Measurements from ENCODE around the gene PRAMEF20. TPM values are rescaled to one million over a fixed set of nuclear protein-coding genes. Genes with fewer than 3 reads are reported as not detected.
"Not testable (repeated sequence)": the region's sequence is repeated elsewhere in the genome, so short reads cannot be mapped to it uniquely, and the experiment has no call there.

The PRAMEF20 gene
- total and polyA plus RNA-seq, 2 donors (not counting 3 experiments of a cell fraction or from before 2014, with no cell fraction given), result not detected

- POLR2A ChIA-PET; H3K9me1 ChIP-seq (replicated peaks; ENCODE audit: control insufficient read depth, extremely low read depth, insufficient read depth, low read length); H2AFZ ChIP-seq (ENCODE audit: low read depth, low read length); H3K79me2 ChIP-seq (ENCODE audit: control insufficient read depth, insufficient read depth, low read length); H3K4me1 ChIP-seq (ENCODE audit: control insufficient read depth, extremely low read depth, insufficient read depth, low read length); CTCF ChIA-PET; H3K4me3 ChIP-seq (replicated peaks in 1 of 3; ENCODE audit: insufficient read depth in 1 of 3, low read depth in 1 of 3, low read length in 3 of 3); H4K20me1 ChIP-seq (replicated peaks; ENCODE audit: control insufficient read depth, extremely low read depth, insufficient read depth, low read length); H3K9ac ChIP-seq (replicated peaks; ENCODE audit: extremely low read depth, insufficient read depth, low read length); DNase-seq (ENCODE audit: low read depth, low spot score); intact Hi-C loops (cut with micrococcal nuclease); H3K4me2 ChIP-seq (ENCODE audit: insufficient read depth, low read length); FAIRE-seq; H3K9me3 ChIP-seq (replicated peaks; ENCODE audit: control insufficient read depth, insufficient read depth, low read length); H3K36me3 ChIP-seq (ENCODE audit: control insufficient read depth in 2 of 2, extremely low read depth in 1 of 2, insufficient read depth in 2 of 2, low read length in 2 of 2); dilution Hi-C loops (cut with MboI; ENCODE audit: extremely low pct_ligation_motif_present, low sequenced_read_pairs); H3K27me3 ChIP-seq (ENCODE audit: control insufficient read depth in 2 of 2, insufficient read depth in 2 of 2, low read length in 2 of 2); H3K27ac ChIP-seq (ENCODE audit: insufficient read depth, low read depth, low read length); BruUV-seq (replicated peaks): not testable (repeated sequence)
Observed at GRCh38 chr1:13368544-13368943, 41.7 kb upstream of the PRAMEF20 start.

GRCh38 chr1:13378983-13379382 is 31.3 kb upstream of the PRAMEF20 start:
- POLR2A ChIA-PET; H3K9me1 ChIP-seq (replicated peaks; ENCODE audit: control insufficient read depth, extremely low read depth, insufficient read depth, low read length); BruUV-seq (replicated peaks); H3K4me2 ChIP-seq (ENCODE audit: insufficient read depth, low read length); DNase-seq (ENCODE audit: low read depth, low spot score); H3K9ac ChIP-seq (replicated peaks; ENCODE audit: extremely low read depth, insufficient read depth, low read length); H3K4me3 ChIP-seq (replicated peaks in 1 of 3; ENCODE audit: insufficient read depth in 1 of 3, low read depth in 1 of 3, low read length in 3 of 3); H3K27me3 ChIP-seq (ENCODE audit: control insufficient read depth in 2 of 2, insufficient read depth in 2 of 2, low read length in 2 of 2); H3K79me2 ChIP-seq (ENCODE audit: control insufficient read depth, insufficient read depth, low read length); H3K4me1 ChIP-seq (ENCODE audit: control insufficient read depth, extremely low read depth, insufficient read depth, low read length); H2AFZ ChIP-seq (ENCODE audit: low read depth, low read length); H4K20me1 ChIP-seq (replicated peaks; ENCODE audit: control insufficient read depth, extremely low read depth, insufficient read depth, low read length); FAIRE-seq; intact Hi-C loops (cut with micrococcal nuclease); H3K9me3 ChIP-seq (replicated peaks; ENCODE audit: control insufficient read depth, insufficient read depth, low read length); CTCF ChIA-PET; H3K36me3 ChIP-seq (ENCODE audit: control insufficient read depth in 2 of 2, extremely low read depth in 1 of 2, insufficient read depth in 2 of 2, low read length in 2 of 2); dilution Hi-C loops (cut with MboI; ENCODE audit: extremely low pct_ligation_motif_present, low sequenced_read_pairs); H3K27ac ChIP-seq (ENCODE audit: insufficient read depth, low read depth, low read length): not testable (repeated sequence)

GRCh38 chr1:13380380-13380779 is 29.9 kb upstream of the PRAMEF20 start:
- H4K20me1 ChIP-seq (replicated peaks; ENCODE audit: control insufficient read depth, extremely low read depth, insufficient read depth, low read length); H3K9me3 ChIP-seq (replicated peaks; ENCODE audit: control insufficient read depth, insufficient read depth, low read length); POLR2A ChIA-PET; dilution Hi-C loops (cut with MboI; ENCODE audit: extremely low pct_ligation_motif_present, low sequenced_read_pairs); H3K4me3 ChIP-seq (replicated peaks in 1 of 3; ENCODE audit: insufficient read depth in 1 of 3, low read depth in 1 of 3, low read length in 3 of 3); H3K79me2 ChIP-seq (ENCODE audit: control insufficient read depth, insufficient read depth, low read length); H3K4me1 ChIP-seq (ENCODE audit: control insufficient read depth, extremely low read depth, insufficient read depth, low read length); BruUV-seq (replicated peaks); FAIRE-seq; CTCF ChIA-PET; H3K36me3 ChIP-seq (ENCODE audit: control insufficient read depth in 2 of 2, extremely low read depth in 1 of 2, insufficient read depth in 2 of 2, low read length in 2 of 2); H3K9ac ChIP-seq (replicated peaks; ENCODE audit: extremely low read depth, insufficient read depth, low read length); H3K27ac ChIP-seq (ENCODE audit: insufficient read depth, low read depth, low read length); H3K27me3 ChIP-seq (ENCODE audit: control insufficient read depth in 2 of 2, insufficient read depth in 2 of 2, low read length in 2 of 2); intact Hi-C loops (cut with micrococcal nuclease); H3K9me1 ChIP-seq (replicated peaks; ENCODE audit: control insufficient read depth, extremely low read depth, insufficient read depth, low read length); H3K4me2 ChIP-seq (ENCODE audit: insufficient read depth, low read length); H2AFZ ChIP-seq (ENCODE audit: low read depth, low read length); DNase-seq (ENCODE audit: low read depth, low spot score): not testable (repeated sequence)

GRCh38 chr1:13389332-13389731 is 20.9 kb upstream of the PRAMEF20 start, which contains the start of gene PRAMEF17:
TSS of gene PRAMEF17 (plus strand) at chr1:13389632. CDS start at chr1:13389658, 26 bp downstream.
- intact Hi-C loops (cut with micrococcal nuclease); dilution Hi-C loops (cut with MboI; ENCODE audit: extremely low pct_ligation_motif_present, low sequenced_read_pairs); H3K27ac ChIP-seq (ENCODE audit: insufficient read depth, low read depth, low read length); H3K9ac ChIP-seq (replicated peaks; ENCODE audit: extremely low read depth, insufficient read depth, low read length); H2AFZ ChIP-seq (ENCODE audit: low read depth, low read length); FAIRE-seq; H3K9me1 ChIP-seq (replicated peaks; ENCODE audit: control insufficient read depth, extremely low read depth, insufficient read depth, low read length); H3K4me2 ChIP-seq (ENCODE audit: insufficient read depth, low read length); H4K20me1 ChIP-seq (replicated peaks; ENCODE audit: control insufficient read depth, extremely low read depth, insufficient read depth, low read length); CTCF ChIA-PET; H3K36me3 ChIP-seq (ENCODE audit: control insufficient read depth in 2 of 2, extremely low read depth in 1 of 2, insufficient read depth in 2 of 2, low read length in 2 of 2); H3K27me3 ChIP-seq (ENCODE audit: control insufficient read depth in 2 of 2, insufficient read depth in 2 of 2, low read length in 2 of 2); POLR2A ChIA-PET; H3K4me1 ChIP-seq (ENCODE audit: control insufficient read depth, extremely low read depth, insufficient read depth, low read length); H3K79me2 ChIP-seq (ENCODE audit: control insufficient read depth, insufficient read depth, low read length); H3K9me3 ChIP-seq (replicated peaks; ENCODE audit: control insufficient read depth, insufficient read depth, low read length); H3K4me3 ChIP-seq (replicated peaks in 1 of 3; ENCODE audit: insufficient read depth in 1 of 3, low read depth in 1 of 3, low read length in 3 of 3); DNase-seq (ENCODE audit: low read depth, low spot score); BruUV-seq (replicated peaks): not testable (repeated sequence)
